T-helper 1 cell treated with Interleukin-12 subunit alpha and Interleukin-12 subunit beta and Interleukin-4 antibody, amounts not matched to agents 30 ng/mL and 1 ng/mL, for 36 hours (primary cell): ENCODE results near the gene FBXW5. TPM values are rescaled to one million over a fixed set of nuclear protein-coding genes. Genes with fewer than 3 reads are reported as not detected.

ENCODE experiments used
- intact Hi-C: fragments of 100-400 bp; cut with micrococcal nuclease; formaldehyde crosslinking; loops from one replicate; pipeline ENCODE4 v1.15.1; 2024
- total RNA-seq: library from RNA; stranded (reverse); gene quantifications from 2 replicates; pipeline ENCODE4 v1.2.3, GENCODE V29; 2022

Gene FBXW5
- total RNA-seq, 1 donor from 2014 or later, result 119 TPM

DNA sequence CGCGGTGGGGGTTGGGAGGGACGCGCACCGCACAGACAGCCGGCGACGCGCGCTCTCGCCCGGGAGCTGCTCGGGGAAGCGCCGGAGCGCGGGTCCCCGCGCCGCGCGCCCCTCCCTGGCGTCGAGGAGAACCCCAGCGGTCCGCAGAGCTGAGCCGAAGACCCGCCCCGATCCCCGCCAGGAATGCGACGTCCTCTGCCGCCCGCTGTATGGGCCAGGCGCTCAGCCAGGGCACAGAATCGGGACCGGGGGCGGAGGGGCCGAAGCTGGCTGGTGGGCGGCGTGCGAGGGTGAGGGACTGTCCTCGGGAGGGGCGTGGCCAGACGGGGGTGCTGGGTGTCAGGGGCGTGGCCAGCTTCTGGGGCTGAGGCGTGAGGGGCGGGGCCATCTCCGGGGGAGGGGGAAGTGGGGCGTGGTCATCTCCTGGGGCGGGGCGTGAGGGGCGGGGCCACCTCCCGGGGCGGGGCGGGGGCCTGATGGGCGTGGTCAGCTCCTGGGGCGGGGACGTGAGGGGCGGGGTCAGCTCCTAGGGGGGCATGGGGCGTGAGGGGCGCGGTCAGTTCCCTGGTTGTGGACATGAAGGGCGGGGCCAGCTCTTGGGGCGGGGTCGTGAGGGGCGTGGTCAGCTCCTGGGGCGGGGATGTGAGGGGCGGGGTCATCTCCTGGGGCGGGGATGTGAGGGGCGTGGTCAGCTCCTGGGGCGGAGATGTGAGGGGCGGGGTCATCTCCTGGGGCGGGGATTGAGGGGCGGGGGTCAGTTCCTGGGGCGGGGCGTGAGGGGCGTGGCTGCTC is 33.7 kb upstream of the FBXW5 start:
- intact Hi-C loops, result loop anchor here (1.0 kb wide), 7 partner anchors 14 to 187 kb away; partner anchors contain the start of genes FBXW5, PAXX and TMEM141

DNA sequence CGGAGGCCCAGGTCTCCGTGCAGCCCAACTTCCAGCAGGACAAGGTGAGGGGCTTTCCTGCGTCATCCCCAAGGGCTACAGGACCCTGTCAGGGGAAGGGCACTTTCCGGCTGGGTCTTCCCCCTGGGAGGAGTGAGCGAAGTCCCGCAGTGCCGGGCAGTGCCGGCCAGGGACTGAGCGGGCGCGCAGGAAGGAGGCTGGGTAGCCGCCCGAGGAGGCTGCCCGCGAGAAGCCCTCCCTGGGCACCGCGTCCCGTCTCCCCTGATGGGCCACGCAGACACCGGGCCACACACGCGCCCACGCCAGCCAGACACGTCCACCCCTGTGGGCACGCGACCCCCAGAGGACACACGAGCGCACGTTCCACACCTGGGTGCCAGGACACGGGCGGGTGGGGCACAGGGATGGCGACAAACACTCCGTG is 33.1 kb upstream of the FBXW5 start:
- intact Hi-C loops, result loop anchor here (1.0 kb wide), 7 partner anchors 15 to 186 kb away; partner anchors contain the start of genes FBXW5, PAXX and TMEM141

DNA sequence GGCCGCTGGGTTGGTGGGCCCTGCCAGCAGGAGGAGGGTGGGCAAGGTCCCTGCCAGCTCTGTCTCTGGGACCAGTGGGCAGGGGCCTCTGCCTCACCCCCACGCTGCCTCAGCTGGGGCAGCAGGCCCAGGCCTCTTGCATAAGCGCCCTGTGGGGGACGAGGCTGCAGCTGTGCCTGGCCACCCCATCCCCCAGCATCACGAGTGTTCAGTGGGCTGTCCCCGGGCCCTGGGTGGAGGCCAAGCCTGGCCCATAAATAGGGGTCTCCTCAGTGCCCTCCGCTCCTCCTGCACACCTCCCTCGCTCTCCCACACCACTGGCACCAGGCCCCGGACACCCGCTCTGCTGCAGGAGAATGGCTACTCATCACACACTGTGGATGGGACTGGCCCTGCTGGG is 32.7 kb upstream of the FBXW5 start, which contains the start of gene PTGDS:
Gene PTGDS, plus strand, starts transcription at position 282 of the 400 bp plus-strand sequence. Its CDS starts 75 bp downstream, at position 357.
- intact Hi-C loops, result no loop called here

DNA sequence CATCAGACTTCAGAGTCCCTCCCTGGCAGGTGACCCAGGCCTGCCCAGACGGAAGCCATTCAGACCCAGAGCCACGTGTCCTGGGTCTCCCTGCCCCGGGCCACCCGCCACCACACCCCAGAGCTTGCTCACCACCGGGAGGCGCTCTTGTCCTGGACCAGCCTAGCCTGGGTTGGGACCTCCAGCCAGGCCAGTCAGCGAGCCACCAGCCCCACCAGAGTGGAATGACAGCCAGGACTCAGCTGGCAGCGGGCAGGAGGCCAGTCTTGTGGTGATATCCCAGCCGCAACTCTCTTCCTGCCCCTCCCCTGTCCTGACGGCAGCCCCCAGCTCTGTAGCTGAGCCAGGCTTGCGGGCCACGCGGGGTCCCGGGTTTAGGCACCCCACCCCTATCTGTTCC is 31.1 kb upstream of the FBXW5 start:
- intact Hi-C loops, result no loop called here

DNA sequence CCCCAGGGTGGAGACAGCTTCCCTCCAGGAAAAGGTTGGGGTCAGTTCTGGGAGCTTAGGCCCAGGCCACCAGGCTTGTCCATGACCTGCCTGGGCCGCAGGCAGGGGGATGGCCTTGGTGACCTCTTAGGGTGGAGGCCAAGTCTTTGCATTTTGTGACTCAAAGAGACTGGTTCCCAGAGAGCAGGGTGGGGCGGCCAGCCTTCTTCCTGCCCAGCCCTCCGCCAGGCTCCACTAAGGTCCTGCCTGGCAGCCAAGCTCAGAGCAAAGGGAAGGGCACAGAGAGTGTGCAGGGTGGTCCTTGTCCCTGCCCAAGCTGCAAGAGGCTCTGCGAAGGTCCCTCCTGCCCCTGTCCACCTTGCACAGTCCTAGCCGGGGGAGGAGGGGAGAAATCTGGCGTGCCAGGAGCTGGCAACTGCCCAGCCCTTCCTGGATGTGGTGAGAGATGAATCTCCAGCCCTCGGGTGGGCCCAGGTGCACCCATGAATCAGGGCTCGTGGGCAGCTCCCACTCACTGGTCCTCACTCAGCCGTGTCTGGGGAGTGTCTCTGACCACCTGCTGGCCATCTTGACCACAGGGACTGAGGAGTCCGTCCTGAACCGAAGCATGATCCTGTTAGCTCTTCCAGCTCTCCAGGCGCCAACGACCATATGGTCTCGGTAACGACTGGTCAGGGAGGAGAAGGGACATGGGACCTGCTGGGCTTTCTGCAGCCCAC is 30.4 kb upstream of the FBXW5 start:
- intact Hi-C loops, result no loop called here

DNA sequence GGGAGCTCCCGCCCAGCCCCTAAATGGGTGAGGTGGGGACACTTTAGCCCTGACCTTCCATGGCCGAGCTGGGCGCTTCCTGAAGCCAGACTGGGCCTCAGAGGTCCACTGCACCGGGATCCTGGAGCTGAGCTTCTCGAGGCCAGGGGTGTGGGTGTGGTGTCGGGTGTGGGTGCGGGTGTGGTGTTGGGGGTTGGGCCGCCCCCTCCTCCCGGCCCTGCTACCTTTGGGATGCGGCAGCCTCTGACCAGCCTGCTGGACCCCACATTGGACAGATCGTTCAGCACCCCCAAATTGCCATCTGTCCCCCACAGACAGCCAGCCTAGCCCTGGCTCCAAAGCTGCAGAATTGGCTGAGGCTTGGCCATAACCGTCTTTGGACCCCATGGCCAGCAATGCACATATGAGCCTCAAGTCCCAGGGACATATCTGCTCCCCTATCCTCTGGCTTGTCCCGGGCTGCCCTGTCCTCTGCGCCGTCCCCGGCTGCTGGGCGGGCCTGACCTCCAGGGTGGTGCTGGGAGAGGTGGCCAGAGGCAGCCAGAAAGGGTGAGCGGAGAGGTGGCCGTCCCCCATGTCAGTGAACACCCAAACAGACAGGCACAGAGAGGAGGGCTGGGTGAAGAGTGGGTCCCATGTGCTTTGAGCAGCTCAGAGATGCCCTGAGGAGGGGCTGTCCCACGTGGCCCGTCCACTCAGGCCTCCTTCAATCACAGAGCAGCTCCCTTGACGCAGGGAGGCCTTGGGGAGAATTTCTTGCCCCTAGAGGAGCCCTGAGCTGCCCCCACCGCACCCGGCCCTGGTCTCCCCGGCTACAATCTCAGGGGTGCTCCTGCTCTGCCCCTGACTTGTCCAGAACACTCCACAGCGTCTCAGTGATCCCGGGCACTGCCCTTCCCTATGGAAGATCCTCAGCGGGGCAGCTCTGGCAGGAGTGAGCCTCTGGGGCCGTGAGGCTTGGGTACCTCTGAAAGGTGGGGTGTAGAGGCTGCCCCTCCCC is 29.4 kb upstream of the FBXW5 start:
- intact Hi-C loops, result no loop called here

DNA sequence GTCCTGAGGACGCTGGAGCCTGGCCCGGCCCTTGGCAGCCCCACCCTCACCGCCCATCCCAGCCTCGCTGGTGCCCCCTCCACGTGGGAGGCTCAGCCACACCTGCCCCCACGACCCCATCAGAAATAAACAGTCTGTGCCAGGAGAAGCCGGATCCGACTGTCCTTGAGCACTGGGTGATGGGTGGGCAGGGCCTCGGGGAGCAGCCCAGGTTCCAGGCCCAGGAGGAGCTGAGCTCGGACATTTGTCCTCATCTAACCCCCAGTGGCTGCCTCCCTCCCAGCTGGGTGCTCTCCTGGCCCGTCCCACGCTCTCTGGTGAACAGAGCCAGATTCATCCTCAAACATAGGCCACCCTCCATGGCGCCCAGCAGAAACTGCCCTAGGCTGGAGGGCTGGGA is 28.2 kb upstream of the FBXW5 start:
- intact Hi-C loops, result no loop called here

DNA sequence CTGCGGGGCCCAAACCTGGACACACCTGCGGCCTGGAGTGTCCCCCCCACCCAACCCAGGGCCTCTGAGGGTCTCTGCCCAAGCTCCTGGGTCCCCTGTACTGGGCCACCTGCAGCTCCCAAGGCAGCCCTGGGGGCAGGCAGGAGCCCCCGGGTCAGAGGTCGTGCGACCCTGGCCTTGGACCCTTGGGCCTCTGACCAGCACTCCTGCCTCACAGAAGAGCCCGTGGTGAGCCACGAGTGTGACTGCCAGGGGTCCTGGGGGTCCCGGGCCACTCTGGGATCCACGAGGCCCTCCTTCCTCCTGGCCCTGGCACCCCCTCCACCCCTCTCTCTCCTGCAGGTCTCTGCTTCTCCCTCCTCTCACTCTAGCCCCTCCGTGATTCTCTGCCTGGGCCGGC is 27.8 kb upstream of the FBXW5 start:
- intact Hi-C loops, result no loop called here

DNA sequence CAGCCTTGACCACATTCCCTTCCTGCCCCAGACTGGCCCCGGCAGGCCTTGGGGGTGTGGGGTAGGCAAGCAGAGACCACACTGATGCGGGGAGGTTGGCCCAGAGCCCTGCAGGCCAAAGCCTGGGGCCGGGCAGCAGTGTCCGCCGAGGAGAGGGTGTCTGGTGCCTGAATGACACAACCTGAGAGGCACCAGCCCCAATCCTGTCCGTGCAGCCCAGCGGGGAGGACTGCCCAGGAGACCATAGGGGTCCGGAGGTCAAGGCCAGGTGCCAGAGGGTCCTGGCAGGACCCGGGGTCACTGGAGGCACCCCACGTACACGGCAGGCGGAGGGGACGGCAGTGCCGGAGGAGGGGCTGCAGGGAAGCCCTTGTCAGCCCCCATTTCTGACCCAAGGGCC is 27.2 kb upstream of the FBXW5 start:
- intact Hi-C loops, result no loop called here

DNA sequence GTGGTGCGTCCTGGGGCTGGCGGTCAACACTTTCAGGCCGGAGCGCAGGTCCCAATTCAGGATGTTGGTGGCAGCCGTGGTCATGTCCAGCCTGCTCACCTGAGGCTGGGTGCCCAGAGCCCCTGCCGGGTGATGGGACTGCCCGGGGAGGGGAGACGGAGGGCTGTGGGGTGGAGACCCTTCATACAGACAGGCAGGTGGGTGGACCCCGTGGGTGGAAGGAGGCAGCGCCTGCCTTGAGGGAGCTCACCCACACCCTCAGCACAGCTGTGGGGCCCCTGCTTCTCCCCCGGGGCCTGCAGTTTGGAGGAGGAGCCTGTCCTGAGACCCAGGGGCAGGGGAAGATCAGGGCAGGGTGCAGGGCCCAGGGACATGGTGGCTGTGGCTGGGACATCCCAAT is 25.8 kb upstream of the FBXW5 start:
- intact Hi-C loops, result no loop called here

DNA sequence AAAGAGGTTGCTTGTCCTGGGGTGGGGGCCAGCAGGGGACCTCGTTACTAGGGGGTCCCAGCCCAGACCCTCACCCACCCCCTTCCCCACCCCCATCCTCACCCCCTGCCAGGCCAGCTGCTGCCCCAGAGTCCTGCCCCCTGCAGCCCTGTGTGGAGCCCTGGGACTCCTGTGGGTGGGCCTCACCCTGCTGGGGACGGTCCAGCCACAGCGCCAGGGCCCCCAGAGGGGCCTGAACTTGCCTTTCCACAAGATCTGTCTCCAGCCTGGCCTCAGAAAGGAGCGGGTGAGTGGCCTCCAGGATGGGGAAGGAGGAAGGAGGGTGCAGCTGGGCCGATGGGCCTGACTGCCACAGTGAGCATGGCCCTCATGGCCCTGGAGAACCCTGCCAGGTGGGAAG is 25.2 kb upstream of the FBXW5 start:
- intact Hi-C loops, result no loop called here

DNA sequence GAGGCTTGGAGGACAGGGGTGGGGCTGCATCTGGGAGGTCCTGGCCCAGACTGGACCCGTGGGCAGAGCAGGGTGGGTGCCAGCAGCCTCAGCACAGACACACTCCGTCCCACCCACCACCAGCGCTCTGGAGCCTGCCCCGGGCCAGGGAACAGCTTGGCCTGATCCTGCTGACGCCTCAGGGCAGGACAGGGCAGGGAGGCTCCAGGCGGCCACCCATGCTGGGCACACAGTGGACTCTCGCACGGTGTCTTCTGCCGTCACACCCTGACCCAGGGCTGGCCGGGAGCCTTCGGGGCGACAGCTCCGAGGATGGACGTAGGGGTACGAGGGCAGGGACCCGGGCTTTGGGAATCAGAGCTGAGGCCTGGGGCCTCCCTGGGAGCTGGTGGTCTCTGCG is 24.6 kb upstream of the FBXW5 start:
- intact Hi-C loops, result no loop called here

DNA sequence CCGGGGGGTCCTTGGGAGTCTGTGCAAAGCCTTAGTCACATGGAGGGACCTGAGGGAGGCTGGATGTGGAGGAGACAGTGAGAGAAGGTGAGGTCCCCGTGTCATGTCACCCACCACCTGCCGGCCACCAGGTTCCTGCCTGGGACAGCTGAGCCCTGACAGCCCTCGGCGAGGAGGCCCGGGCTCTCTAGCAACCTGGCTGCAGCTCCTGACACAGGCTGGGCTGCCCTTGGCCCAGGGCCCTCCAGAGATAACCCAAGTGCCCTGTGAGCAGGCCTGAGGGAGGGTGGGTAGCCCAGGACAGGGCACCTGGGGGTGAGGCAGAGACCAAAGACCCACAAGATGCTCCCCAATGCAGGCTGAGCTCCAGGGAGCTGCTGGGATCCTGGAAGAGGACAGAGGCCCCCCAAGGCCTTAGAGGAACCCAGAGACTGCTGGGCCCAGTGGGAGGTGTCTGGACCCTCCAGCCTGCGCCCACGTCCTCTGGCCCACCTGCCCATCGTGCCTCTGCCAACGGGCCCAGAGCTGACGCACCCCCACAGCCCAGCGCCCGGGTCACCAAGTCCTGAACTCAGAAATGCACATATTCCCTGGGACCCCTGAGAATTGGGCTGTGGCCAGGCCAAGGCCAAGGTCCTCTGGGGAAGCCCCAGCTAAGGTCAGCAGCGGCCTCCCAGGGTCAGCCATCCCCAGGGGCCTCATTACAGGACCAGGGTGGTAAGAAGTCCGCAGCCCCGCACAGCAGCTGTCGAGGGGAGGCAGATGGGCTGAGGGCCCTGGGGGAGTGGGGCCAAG is 24.0 kb upstream of the FBXW5 start:
- intact Hi-C loops, result no loop called here

DNA sequence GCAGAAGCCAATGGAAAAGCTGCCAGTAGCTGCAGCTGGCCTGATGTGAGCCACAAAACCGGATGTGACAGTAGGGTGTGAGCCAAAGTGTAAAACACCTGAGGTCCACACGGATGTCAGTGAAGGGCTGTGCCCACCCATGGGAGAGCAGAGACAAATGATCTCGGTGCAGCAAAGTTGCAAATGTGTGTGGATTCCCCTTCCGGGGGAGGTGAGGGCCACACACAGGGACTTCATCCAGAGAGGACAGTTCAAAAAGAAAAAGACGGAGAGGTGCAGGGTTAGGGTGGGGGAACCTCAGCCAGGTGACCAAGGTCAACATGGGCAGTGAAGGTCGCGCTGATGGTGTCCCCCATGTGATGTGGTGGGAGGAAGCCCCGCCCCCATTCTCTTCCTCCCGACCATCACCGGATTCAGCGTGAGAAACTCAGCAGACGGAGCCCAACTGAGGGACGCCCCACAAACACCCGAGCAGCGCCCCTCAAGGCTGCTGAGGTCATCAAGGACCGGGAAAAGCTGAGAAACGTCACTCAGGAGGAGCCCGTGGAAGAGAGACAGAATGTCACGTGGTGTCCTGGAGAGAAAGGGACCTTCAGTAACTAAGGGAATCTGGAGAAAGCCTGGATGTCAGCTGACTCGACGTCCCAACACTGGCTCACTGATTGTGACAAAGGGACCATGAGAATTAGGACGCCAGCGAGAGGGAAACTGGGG is 21.4 kb upstream of the FBXW5 start:
- intact Hi-C loops, result no loop called here

DNA sequence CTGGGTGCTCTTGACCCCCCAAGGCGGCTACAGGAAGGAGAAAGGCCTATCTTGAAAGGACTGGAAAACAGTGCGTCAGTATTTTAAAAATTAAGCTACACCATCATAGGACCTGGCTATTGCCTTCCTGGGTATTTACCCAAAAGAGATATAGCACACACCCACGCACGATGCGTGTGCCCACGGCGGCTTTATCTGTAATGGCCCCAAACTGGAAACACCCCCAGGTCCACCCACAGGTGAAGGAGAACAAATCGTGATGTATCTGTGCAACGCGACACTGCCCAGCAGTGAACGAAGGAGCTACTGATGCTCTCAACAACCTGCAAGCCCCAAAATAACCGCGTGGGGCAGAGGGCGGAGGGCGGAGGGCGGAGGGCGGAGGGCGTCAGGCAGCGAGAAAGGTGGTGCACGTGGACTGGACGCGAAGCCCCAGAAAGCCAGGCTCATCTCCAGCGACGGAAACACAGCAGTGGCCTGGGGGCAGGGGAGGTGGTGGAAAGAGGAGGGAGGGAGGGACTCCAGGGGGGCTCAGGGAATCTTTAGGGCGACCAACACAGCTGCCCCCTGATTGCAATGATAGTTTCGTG is 20.4 kb upstream of the FBXW5 start:
- intact Hi-C loops, result no loop called here

DNA sequence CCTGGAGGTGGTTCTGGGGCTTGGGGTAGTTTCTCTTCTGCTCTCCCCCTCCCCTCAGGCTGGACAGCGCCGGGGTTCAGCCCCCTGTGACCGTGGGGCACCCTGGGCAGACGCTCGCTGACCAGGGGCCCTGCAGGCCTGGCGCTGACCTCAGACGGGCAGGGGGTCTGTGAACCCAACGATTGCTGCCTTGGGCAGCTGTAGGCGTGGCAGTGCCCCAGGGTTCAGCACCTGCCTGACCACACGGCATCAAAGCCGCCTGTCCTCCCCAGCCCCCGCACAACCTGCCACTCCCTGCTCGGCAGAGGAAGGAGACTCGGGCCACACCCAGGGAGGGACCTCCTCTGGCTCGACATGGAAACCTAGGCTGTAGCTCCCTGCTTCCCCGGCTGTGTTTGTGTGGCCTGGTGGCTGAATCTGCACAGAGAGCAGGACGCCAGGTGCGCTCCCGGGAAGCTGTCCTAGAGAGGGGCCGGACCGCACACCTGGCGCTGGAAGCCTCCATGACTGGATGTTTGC is 19.7 kb upstream of the FBXW5 start:
- intact Hi-C loops, result no loop called here

DNA sequence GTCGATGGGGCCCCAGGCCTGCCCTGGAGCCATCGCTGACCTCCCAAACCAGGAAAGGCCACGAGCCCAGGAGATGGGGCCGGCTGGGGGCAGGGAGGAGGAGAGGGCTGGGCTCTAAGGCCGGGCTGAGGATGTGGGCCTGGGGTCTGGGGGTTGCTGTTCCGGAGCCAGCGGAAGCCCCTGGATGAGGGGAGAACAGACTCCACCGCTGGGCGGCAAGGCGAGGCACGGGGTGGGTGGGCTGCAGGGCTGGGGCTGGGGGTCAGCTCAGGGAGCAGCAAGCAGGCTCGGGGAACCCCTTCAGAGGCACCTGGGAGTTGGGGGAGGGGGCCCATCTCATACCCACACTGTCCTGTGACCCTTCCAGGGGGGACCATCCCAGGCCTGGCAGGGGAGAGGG is 19.2 kb upstream of the FBXW5 start:
- intact Hi-C loops, result no loop called here

DNA sequence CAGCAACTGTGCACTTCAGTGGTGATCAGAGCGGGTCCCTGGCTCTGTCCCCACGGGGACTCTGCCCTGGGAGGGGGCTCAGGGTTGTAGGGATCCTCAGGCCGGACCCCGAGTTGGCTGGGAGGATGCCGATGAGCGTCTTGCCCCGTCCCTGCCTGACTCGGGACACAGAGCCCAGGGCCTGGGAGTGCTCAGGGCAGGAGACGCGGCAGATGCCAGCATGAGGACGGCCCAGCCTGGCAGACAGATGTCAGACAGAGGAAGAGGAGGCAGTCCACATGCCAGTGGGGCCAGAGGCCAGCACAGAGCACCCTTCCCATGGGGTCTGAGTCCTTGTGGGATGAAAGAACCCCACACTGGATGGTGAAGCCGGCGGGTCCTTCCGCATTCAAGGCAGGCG is 18.8 kb upstream of the FBXW5 start:
- intact Hi-C loops, result no loop called here

DNA sequence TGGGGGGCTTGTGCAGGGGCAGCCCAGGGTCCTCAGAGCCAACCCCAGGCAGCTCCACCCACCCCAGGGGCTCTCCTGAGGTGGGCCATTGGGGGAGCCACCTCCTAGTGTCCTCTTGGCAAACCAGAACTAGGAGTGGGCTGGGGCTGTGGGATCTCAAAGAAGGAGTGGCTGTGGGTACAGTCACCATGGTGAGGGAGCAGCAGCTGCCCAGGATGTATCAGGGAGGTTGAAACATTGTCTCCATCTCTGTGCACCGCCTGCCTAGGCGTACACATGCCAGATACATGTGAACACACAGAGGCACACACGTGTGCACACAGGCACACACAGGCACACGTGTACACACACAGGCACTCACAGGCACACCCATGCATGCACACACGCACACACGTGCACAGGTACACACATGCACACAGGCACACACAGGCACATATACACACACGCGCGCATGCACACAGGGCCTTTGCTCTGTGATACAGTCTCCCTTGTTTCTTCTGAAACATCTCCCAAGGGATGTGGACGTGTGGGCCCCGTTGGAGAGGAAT is 18.2 kb upstream of the FBXW5 start:
- intact Hi-C loops, result no loop called here
